Mucosa of descending colon (tissue), 3 donors: ENCODE measurements around the gene KRT78. TPM values are rescaled to one million over a fixed set of nuclear protein-coding genes. Genes with fewer than 3 reads are reported as not detected.
"Not testable (repeated sequence)": the region's sequence is repeated elsewhere in the genome, so short reads cannot be mapped to it uniquely, and the experiment has no call there.

Source experiments
- ATAC-seq: fragments of 200-7000 bp; cut with Tn5 transposase; one replicate; pipeline ENCODE4 v1.9.1; 2020; ENCODE audit warnings: mild to moderate bottlenecking, moderate library complexity
- DNase-seq, 3 donors: peaks; one replicate each; pipeline ENCODE4 v3.0.0-alpha.2; 2020
- H3K36me3 ChIP-seq: fragments of 200-600 bp; one replicate; pipeline ENCODE4 v1.8.0; 2021; ENCODE audit warnings: low read depth, mild to moderate bottlenecking
- H3K4me1 ChIP-seq: fragments of 200-600 bp; one replicate; pipeline ENCODE4 v1.8.0; 2021; ENCODE audit warnings: low read depth, mild to moderate bottlenecking
- H3K4me3 ChIP-seq: fragments of 200-600 bp; one replicate; pipeline ENCODE4 v1.8.0; 2021; ENCODE audit warnings: mild to moderate bottlenecking
- H3K9me3 ChIP-seq: fragments of 200-600 bp; one replicate; pipeline ENCODE4 v1.8.0; 2021; ENCODE audit warnings: mild to moderate bottlenecking
- intact Hi-C, 2 donors: fragments of 100-400 bp; cut with DNase I in 1 of 2; cut with micrococcal nuclease in 1 of 2; formaldehyde crosslinking; loops; one replicate each; pipeline versions ENCODE4 v1.11.0 to v1.11.1; 2022; cut with DNase I, micrococcal nuclease
- total RNA-seq, 3 donors: library from RNA; stranded (reverse); fragmentation: NEBNext Ultra II Directional in 2 of 3; extraction: Animal tissue kit (Norgen Biotek cat#: 25700) in 2 of 3; gene quantifications; one replicate each; pipeline versions ENCODE4 v1.2.1 to v1.2.4, GENCODE V29; 2021 to 2023
- TF ChIP-seq, protein P1 (sequence below): fragments of 200-600 bp; IDR thresholded peaks from one replicate; pipeline ENCODE4 v1.8.0; 2022; ENCODE audit warnings: antibody characterized with exemption, mild to moderate bottlenecking
- donor health status: DM: no; HTN: no; CAD: no; lungs with moderate emphysema.
- donor health status: DM: no; HTN: no; CAD: no.
- donor health status: DM: no; HTN: yes; CAD: no.

Gene KRT78
- total RNA-seq, 3 donors from 2014 or later = not detected

GRCh38 chr12:52798003-52798670, 50.7 kb downstream of the KRT78 start:
- Histone ChIP-seq H3K4me1 (peaks cover 8% of the 10 kb centered on the region), H3K4me3 (no peak overlapping the region), H3K36me3 (no peaks in the 10 kb centered on the region), H3K9me3 (no peaks in the 10 kb centered on the region)
- TF ChIP-seq, protein P1, sequence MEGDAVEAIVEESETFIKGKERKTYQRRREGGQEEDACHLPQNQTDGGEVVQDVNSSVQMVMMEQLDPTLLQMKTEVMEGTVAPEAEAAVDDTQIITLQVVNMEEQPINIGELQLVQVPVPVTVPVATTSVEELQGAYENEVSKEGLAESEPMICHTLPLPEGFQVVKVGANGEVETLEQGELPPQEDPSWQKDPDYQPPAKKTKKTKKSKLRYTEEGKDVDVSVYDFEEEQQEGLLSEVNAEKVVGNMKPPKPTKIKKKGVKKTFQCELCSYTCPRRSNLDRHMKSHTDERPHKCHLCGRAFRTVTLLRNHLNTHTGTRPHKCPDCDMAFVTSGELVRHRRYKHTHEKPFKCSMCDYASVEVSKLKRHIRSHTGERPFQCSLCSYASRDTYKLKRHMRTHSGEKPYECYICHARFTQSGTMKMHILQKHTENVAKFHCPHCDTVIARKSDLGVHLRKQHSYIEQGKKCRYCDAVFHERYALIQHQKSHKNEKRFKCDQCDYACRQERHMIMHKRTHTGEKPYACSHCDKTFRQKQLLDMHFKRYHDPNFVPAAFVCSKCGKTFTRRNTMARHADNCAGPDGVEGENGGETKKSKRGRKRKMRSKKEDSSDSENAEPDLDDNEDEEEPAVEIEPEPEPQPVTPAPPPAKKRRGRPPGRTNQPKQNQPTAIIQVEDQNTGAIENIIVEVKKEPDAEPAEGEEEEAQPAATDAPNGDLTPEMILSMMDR = no peak
- intact Hi-C loops = no loop called here
- no peak for DNase-seq
- ATAC-seq = no peak

- intact Hi-C loops = no loop called here
- ATAC-seq (no peak), DNase-seq (no peak)
- Histone ChIP-seq H3K4me1 (peaks cover 8% of the 10 kb centered on the region), H3K36me3 (no peaks in the 10 kb centered on the region), H3K4me3 (no peak overlapping the region), H3K9me3 (no peaks in the 10 kb centered on the region)
- TF ChIP-seq, protein P1 = no peak
Observed at GRCh38 chr12:52797529-52797894, 51.3 kb downstream of the KRT78 start.

- no peaks in the 10 kb centered on the region for H3K36me3 ChIP-seq
- H3K4me1 ChIP-seq = peaks cover 8% of the 10 kb centered on the region
- intact Hi-C loops = no loop called here
- H3K9me3 ChIP-seq = no peaks in the 10 kb centered on the region
- DNase-seq = no peak
- no peak overlapping the region for H3K4me3 ChIP-seq
- no peak for ATAC-seq
- TF ChIP-seq, protein P1 = no peak
Observed at GRCh38 chr12:52796839-52797528, 51.8 kb downstream of the KRT78 start.

DNA sequence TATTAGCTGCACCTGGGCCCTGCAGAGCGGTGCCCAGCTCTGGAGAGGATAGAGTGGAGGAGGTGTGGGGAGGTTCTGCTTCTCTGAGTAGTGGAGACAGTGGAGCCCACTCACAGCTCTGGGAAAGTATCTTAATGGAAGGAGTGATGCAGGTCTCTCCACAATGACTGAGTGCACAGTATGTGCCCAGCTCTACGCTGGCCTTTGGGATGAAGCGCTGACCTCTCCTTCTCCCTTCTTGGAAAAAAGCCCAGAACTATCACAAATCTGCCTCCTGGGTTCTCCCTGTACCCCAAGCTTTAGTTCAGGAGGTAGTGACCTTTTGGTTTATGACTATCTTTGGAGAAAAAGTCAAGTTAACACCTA, 52.4 kb downstream of the KRT78 start:
- Histone ChIP-seq H3K36me3 (no peaks in the 10 kb centered on the region), H3K9me3 (no peaks in the 10 kb centered on the region), H3K4me1 (peaks cover 8% of the 10 kb centered on the region), H3K4me3 (no peak overlapping the region)
- ATAC-seq (no peak), DNase-seq (no peak)
- TF ChIP-seq, protein P1 = no peak
- intact Hi-C loops = no loop called here

DNA sequence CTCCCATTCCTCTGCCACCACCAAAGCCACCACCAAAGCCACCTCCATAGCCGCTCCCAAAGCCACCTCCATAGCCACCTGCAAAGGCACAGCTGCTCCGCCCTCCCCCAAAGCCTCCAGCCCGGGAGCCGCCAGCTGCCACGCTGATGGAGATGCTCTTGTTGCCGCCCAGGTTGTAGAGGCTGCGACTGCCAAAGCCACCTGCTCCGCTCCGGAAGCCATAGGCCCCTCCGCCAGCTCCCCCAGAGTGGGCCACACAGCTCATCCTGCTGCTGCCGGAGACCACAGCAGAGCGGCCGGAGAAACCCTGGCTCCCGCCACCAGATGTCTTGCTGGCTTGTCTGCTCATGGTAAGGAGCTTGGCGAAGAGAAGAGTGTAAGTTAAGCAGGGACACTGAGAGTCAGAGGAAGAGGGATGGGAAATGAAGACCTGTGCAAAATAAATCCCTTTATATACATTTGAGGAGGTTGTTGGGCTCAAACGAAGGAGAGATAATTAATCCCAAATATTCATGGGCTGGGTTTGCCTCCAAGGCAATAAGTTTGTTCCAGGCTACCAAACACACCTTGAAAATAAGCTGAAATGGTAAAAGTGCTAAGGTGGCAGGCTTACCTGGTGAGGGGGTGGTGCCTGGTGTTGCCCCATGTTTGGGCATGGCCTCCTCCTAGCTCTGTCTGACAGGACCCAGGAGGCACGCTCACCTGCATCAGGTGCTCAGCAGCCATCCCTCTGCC, 52.9 kb downstream of the KRT78 start, which contains the start of gene KRT3:
TSS of gene KRT3 (minus strand) at position 424 of the 735 bp plus-strand sequence. CDS start at position 349, 75 bp downstream.
- H3K9me3 ChIP-seq = no peaks in the 10 kb centered on the region
- ATAC-seq (no peak), DNase-seq (no peak)
- no peaks in the 10 kb centered on the region for H3K36me3 ChIP-seq
- intact Hi-C loops = no loop called here
- H3K4me1 ChIP-seq = peaks cover 7% of the 10 kb centered on the region
- no peak within 1 kb of the TSS for H3K4me3 ChIP-seq
- TF ChIP-seq, protein P1 = no peak

DNA sequence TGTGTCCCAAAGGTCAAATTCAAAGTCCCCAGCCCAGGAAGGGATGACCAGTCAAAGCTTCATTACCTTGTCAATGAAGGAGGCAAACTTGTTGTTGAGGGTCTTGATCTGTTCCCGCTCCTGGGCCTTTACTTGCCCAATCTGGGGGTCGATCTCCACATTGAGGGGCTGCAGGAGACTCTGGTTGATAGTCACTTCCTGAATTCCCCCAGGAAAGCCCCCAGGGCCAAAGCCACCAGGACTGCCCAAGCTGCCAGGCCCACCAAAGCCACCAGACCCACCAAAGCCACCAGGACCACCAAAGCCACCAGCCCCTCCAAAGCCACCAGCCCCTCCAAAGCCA, 53.5 kb downstream of the KRT78 start:
- ATAC-seq, H3K4me1 ChIP-seq, intact Hi-C loops, DNase-seq, H3K9me3 ChIP-seq, H3K36me3 ChIP-seq, H3K4me3 ChIP-seq: not testable (repeated sequence)
